Stomach (tissue), 4 donors: ENCODE data around the gene VPS52.

Experiments
- POLR2A ChIP-seq, 4 donors: fragments of 450-650 bp; IDR thresholded peaks; one replicate each; pipeline ENCODE4 v1.6.1; 2016; ENCODE audit warnings: antibody characterized with exemption in 4 of 4, control low read depth in 2 of 4, mild to moderate bottlenecking in 1 of 4, moderate library complexity in 1 of 4
- POLR2AphosphoS5 ChIP-seq, 3 donors: sonication (generic); formaldehyde crosslinking; IDR thresholded peaks; one replicate each; pipeline ENCODE4 v1.6.1; 2016; ENCODE audit warnings: antibody characterized with exemption in 3 of 3

- TF ChIP-seq POLR2A (IDR thresholded peaks at IDR 0.05) (no peak), POLR2AphosphoS5 (IDR thresholded peaks at IDR 0.05) (no peak)
Measured at GRCh38 chr6:33205191-33206026, 66.3 kb downstream of the VPS52 start.
